Uterus (tissue), 2 donors: Measurements from ENCODE around the gene PODNL1.

Experiments used
- POLR2A ChIP-seq, 2 donors: fragments of 450-650 bp; IDR thresholded peaks; one replicate each; pipeline ENCODE4 v1.6.1; 2016; ENCODE audit warnings: antibody characterized with exemption in 2 of 2, mild to moderate bottlenecking in 1 of 2, moderate library complexity in 1 of 2
- TF ChIP-seq, protein P1 (sequence below), 4 experiments: fragments of 200-600 bp in 2 of 4; fragments of 450-650 bp in 2 of 4; sonication (generic) in 2 of 4; IDR thresholded peaks; one replicate each; pipeline ENCODE4 v1.5.1; 2016 to 2019; ENCODE audit warnings: antibody characterized with exemption in 4 of 4, mild to moderate bottlenecking in 2 of 4, moderate library complexity in 1 of 4

DNA sequence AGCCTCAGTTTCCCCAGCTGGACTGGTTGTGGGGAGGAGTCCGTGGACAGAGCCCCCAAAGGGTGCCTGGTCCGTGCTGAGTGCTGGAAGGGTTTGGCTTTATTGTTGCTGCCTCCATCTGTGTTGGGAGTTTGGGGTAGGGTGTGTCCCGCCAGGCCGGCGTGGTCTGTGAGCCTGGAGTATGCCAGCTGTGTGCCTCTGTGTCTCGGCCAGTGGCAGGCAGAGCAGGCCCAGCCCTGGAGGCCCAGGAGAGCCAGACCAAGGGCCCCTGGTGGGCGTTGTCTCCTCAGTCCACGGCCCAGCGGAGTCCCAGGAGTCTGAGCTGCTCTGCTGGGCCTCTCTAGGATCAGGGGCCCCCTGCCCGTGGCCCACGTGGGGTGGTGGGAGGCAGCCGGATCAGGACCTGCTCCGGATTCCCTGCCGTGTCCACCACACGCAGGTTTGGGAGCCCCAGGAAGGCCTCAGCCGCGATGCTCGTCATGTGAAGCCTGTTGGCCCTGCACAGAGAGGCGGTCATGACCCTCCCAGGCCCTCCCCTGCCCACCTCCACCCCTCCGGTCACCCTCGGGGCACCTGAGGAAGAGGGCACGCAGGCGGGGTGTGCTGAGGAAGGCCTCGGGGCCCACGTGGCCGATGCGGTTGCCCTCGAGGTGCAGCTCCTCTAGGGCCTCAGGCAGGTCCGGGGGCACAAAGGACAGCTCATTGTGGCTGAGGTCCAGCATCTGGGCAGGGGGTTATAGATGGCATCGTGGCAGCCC, 6.6 kb downstream of the PODNL1 start:
- TF ChIP-seq, protein P1, sequence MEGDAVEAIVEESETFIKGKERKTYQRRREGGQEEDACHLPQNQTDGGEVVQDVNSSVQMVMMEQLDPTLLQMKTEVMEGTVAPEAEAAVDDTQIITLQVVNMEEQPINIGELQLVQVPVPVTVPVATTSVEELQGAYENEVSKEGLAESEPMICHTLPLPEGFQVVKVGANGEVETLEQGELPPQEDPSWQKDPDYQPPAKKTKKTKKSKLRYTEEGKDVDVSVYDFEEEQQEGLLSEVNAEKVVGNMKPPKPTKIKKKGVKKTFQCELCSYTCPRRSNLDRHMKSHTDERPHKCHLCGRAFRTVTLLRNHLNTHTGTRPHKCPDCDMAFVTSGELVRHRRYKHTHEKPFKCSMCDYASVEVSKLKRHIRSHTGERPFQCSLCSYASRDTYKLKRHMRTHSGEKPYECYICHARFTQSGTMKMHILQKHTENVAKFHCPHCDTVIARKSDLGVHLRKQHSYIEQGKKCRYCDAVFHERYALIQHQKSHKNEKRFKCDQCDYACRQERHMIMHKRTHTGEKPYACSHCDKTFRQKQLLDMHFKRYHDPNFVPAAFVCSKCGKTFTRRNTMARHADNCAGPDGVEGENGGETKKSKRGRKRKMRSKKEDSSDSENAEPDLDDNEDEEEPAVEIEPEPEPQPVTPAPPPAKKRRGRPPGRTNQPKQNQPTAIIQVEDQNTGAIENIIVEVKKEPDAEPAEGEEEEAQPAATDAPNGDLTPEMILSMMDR (IDR thresholded peaks at IDR 0.05): no peak
- TF ChIP-seq POLR2A (IDR thresholded peaks at IDR 0.05): no peak
